A673 (cell line): ENCODE measurements around the gene AHNAK2.

ENCODE experiments used
- EZH2 ChIP-seq: fragments of 200-600 bp; sonication (generic); IDR thresholded peaks from 2 replicates; pipeline ENCODE4 v1.6.1; 2017; ENCODE audit warnings: borderline replicate concordance, low read depth, mild to moderate bottlenecking, mixed read lengths, antibody characterized with exemption, low read length; ENCODE audit not compliant: poor library complexity, severe bottlenecking
- TF ChIP-seq, protein P1 (sequence below): fragments of 300-800, 200-600 bp; sonication (generic); conservative IDR thresholded peaks from 2 replicates; pipeline ENCODE4 v1.5.1; 2017; ENCODE audit warnings: low read depth, mild to moderate bottlenecking, antibody characterized with exemption, low read length, moderate library complexity, mixed read lengths

DNA sequence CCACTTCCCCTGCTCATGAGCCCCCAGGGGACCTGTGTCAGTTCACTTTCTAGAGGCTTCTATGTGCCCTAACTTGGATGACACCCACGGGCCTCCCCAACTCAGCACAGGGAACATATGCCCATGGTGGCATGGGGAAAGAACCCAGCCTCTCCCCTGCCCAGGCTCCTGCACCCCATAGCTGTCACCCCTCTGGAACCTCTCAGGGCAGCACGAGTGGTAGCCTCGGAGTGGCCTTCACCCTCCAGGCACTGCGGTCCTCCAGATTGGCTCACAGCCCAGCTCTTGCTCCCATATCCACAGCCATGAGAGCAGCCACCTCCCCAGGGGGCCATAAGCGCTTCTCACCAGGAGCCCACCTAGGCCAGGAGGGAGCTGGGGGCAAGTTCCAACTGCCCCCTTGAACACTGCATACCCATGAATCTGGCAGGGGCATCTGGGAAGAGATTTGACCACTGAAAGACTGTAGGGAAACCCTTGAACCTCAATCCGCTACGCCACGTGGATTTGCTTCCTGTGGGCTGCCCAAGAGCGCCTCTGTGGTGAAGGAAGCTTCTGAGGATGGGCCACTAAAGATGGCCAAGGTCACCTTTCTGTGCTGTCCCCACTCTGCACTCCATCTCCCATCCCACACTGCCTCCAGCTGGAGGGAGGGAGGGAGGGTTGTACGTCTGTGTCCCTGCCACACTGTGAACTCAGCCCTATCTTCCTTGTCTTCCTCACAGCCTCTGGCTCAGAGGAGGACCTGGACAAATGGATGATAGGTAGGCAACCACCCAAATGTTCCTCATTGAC is 41.6 kb downstream of the AHNAK2 start:
- TF ChIP-seq, protein P1, sequence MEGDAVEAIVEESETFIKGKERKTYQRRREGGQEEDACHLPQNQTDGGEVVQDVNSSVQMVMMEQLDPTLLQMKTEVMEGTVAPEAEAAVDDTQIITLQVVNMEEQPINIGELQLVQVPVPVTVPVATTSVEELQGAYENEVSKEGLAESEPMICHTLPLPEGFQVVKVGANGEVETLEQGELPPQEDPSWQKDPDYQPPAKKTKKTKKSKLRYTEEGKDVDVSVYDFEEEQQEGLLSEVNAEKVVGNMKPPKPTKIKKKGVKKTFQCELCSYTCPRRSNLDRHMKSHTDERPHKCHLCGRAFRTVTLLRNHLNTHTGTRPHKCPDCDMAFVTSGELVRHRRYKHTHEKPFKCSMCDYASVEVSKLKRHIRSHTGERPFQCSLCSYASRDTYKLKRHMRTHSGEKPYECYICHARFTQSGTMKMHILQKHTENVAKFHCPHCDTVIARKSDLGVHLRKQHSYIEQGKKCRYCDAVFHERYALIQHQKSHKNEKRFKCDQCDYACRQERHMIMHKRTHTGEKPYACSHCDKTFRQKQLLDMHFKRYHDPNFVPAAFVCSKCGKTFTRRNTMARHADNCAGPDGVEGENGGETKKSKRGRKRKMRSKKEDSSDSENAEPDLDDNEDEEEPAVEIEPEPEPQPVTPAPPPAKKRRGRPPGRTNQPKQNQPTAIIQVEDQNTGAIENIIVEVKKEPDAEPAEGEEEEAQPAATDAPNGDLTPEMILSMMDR: no peak
- TF ChIP-seq EZH2: no peak
